Stimulated activated CD8-positive, alpha-beta memory T cell treated with anti-CD3 and anti-CD28 coated beads, Interleukin-15, amount 100 ng/mL, for 48 hours (primary cell): ENCODE measurements around the gene TCF19.

Experiments used
- DNase-seq, 2 donors: peaks; one replicate each; pipeline ENCODE4 v3.0.0-alpha.2; 2020; ENCODE audit warnings: low read depth in 2 of 2

TCF19 gene

GRCh38 chr6:31205638-31206037 is 47.2 kb downstream of the TCF19 start:
- DNase-seq, result no peak

- no peak for DNase-seq
These were observed 50.1 kb downstream of the TCF19 start for GRCh38 chr6:31208506-31208905.

GRCh38 chr6:31209137-31209536 is 50.7 kb downstream of the TCF19 start:
- no peak for DNase-seq

- no peak for DNase-seq
These were observed 51.7 kb downstream of the TCF19 start for GRCh38 chr6:31210123-31210522.

GRCh38 chr6:31210741-31211532 is 52.5 kb downstream of the TCF19 start:
- DNase-seq, result no peak
